OCI-LY7 (cell line): ENCODE results near the gene CNTN6.

Experiments used
- CTCF ChIP-seq: fragments of 200-600 bp; sonication (generic); conservative IDR thresholded peaks from 2 replicates; pipeline ENCODE4 v1.5.1; 2014; ENCODE audit warnings: mild to moderate bottlenecking, antibody characterized with exemption, low read length, moderate library complexity, mixed read lengths
- EZH2phosphoT487 ChIP-seq: fragments of 200-600 bp; sonication (generic); IDR thresholded peaks from 2 replicates; pipeline ENCODE4 v1.6.1; 2018; ENCODE audit warnings: low read depth, borderline replicate concordance, mild to moderate bottlenecking, mixed run types, antibody characterized with exemption, low read length, moderate library complexity, mixed read lengths

GRCh38 chr3:1252061-1252430, 159.2 kb downstream of the CNTN6 start:
- TF ChIP-seq CTCF = no peak
- no peak for TF ChIP-seq EZH2phosphoT487
